GM23338 (cell line): Measurements from ENCODE around the gene LEKR1.

Experiments used
- CTCF ChIP-seq, 2 experiments: fragments of 200-600 bp in 1 of 2; sonication (generic) in 1 of 2; conservative IDR thresholded peaks; 2 replicates each; pipeline versions ENCODE4 v1.5.1 to v1.6.1; 2016 to 2017; ENCODE audit warnings: antibody characterized with exemption in 2 of 2, low read depth in 2 of 2, mild to moderate bottlenecking in 2 of 2, moderate library complexity in 1 of 2
- POLR2AphosphoS5 ChIP-seq: IDR thresholded peaks from 2 replicates; pipeline ENCODE4 v1.6.1; 2016; ENCODE audit warnings: antibody characterized with exemption, low read depth

DNA sequence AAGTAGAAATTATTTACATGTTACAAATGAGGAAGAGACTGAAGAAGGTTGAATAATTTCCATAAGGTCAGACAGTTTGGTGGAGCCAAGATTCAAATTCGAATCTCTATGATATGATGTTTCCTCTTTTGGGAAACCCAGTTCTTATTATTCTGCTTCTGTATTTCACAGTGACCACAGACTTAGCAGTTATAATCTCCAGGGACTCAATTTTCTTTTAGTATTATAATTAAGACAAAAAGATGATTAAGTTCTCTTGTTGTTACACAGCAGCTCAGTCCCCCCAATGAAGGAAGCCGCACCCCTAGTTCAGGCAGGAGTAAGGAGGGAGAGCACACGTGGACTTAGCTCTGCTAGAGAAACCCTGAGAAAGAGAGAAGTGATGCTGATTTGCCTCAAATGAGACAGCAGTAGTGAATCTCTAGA lies 203.2 kb downstream of the LEKR1 start:
- TF ChIP-seq CTCF (conservative IDR thresholded peaks at IDR 0.05; ENCODE audit: low read depth in 2 of 2) (no peak), POLR2AphosphoS5 (no peak)
